Natural killer cell (primary cell): ENCODE measurements around the gene PDXK. TPM values are rescaled to one million over a fixed set of nuclear protein-coding genes. Genes with fewer than 3 reads are reported as not detected.
"Not testable (repeated sequence)": the region's sequence is repeated elsewhere in the genome, so short reads cannot be mapped to it uniquely, and the experiment has no call there.

Experiments used
- ATAC-seq, 3 donors: fragments of 150-1000 bp in 2 of 3; fragments of 200-7000 bp in 1 of 3; cut with Tn5 transposase; 1 replicate in 1 of 3; 2 replicates in 2 of 3; pipeline ENCODE4 v1.10.0; 2021; ENCODE audit warnings: mild to moderate bottlenecking in 2 of 3, moderate library complexity in 2 of 3
- DNase-seq, 2 donors: peaks; one replicate each; pipeline versions ENCODE4 v3.0.0 to v3.0.0-alpha.2; 2013 to 2021; ENCODE audit warnings: mixed read lengths in 1 of 2
- H3K27ac ChIP-seq: one replicate; pipeline ENCODE4 v1.5.1; 2013; ENCODE audit warnings: mild to moderate bottlenecking, low read length
- H3K27me3 ChIP-seq: one replicate; pipeline ENCODE4 v1.6.1; 2013; ENCODE audit warnings: low read length; ENCODE audit not compliant: control insufficient read depth, insufficient read depth
- H3K36me3 ChIP-seq: one replicate; pipeline ENCODE4 v1.6.1; 2013; ENCODE audit warnings: low read length; ENCODE audit not compliant: control insufficient read depth, insufficient read depth
- H3K4me1 ChIP-seq: one replicate; pipeline ENCODE4 v1.6.1; 2013; ENCODE audit warnings: low read length; ENCODE audit not compliant: control insufficient read depth, insufficient read depth
- H3K4me3 ChIP-seq: one replicate; pipeline ENCODE4 v1.5.1; 2013; ENCODE audit warnings: low read length
- H3K9me3 ChIP-seq: one replicate; pipeline ENCODE4 v1.6.1; 2013; ENCODE audit warnings: low read length; ENCODE audit not compliant: control insufficient read depth, insufficient read depth
- H3K27ac Mint-ChIP-seq, 2 donors: one replicate each; pipeline ENCODE4 v1.8.0; 2022; ENCODE audit warnings: mild to moderate bottlenecking in 2 of 2, mixed read lengths in 2 of 2, moderate library complexity in 1 of 2
- H3K27me3 Mint-ChIP-seq, 2 donors: one replicate each; pipeline ENCODE4 v1.8.0; 2022; ENCODE audit warnings: low read depth in 2 of 2, mixed read lengths in 2 of 2
- H3K36me3 Mint-ChIP-seq: one replicate; pipeline ENCODE4 v1.8.0; 2022; ENCODE audit warnings: mixed read lengths
- H3K4me1 Mint-ChIP-seq, 2 donors: one replicate each; pipeline ENCODE4 v1.8.0; 2022; ENCODE audit warnings: mixed read lengths in 2 of 2
- H3K4me3 Mint-ChIP-seq: one replicate; pipeline ENCODE4 v1.8.0; 2022; ENCODE audit warnings: mild to moderate bottlenecking, moderate library complexity, mixed read lengths
- H3K9me3 Mint-ChIP-seq, 2 donors: one replicate each; pipeline ENCODE4 v1.8.0; 2022; ENCODE audit warnings: mixed read lengths in 2 of 2
- WGBS: methylation state at CpG from one replicate; pipeline ENCODE4 v1.1.7; 2013; ENCODE audit warnings: missing lambda C conversion rate; ENCODE audit not compliant: insufficient coverage; 5-methylcytosine and 5-hydroxymethylcytosine counted together
- intact Hi-C: fragments of 100-400 bp; cut with micrococcal nuclease; formaldehyde crosslinking; loops from one replicate; pipeline ENCODE4 v1.14.2; 2022
- total RNA-seq, 4 donors: library from RNA; stranded (reverse); fragments of 120-200 nt in 1 of 4; gene quantifications; one replicate each; pipeline versions ENCODE4 v1.2.3 to v1.2.4, GENCODE V29; 2013 to 2022
- TF ChIP-seq, protein P1 (sequence below): fragments of 200-600 bp; IDR thresholded peaks from one replicate; pipeline ENCODE4 v1.8.0; 2022; ENCODE audit warnings: antibody characterized with exemption

Gene PDXK
- total RNA-seq, 3 donors from 2014 or later (not counting 1 experiment from before 2014, with no cell fraction given): 73.8 to 77.0 (median 74.6) TPM

DNA sequence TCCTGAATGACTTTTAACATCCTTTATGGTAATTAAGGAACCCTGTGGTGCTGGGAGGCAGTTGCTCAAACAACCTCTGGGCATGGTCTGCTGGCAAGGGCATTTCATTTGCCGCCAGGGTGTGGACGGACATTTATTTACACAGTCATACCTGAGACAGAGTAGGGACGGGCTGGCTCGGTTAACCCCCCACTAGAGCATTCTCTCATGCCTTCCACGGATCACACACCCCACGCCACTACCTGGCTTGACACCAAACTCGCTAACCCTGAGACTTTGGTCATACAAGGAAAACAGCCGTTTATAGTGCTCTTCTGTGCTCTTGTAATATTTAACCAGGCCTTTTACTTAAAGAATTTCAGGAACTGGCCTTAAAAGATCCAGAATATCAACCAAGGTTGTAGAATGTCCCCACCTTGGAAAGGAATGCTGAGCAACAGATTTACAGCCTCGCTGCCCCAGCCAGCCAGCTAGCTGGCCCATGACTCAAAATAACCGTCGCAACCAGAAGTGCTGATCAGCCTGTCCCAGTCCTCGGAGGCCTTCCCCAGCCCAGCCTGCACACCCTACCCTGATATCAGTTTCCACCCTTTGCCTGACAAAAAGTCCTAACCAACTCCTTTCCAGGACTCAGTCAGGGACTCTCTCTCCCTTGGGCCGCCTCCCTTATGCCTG lies 6.5 kb upstream of the PDXK start:
- H3K4me3 Mint-ChIP-seq: no peak overlapping the region
- Histone ChIP-seq H3K27ac (no peak overlapping the region), H3K27me3 (no peaks in the 10 kb centered on the region), H3K36me3 (no peaks in the 10 kb centered on the region), H3K9me3 (no peaks in the 10 kb centered on the region), H3K4me1 (no peaks in the 10 kb centered on the region), H3K4me3 (no peak overlapping the region)
- no peak for ATAC-seq
- 92% methylated on average over 13 of the region's 13 CpGs for WGBS
- H3K36me3 Mint-ChIP-seq: no peaks in the 10 kb centered on the region
- no peak overlapping the region for H3K27ac Mint-ChIP-seq
- no peak for DNase-seq
- intact Hi-C loops: no loop called here
- TF ChIP-seq, protein P1, sequence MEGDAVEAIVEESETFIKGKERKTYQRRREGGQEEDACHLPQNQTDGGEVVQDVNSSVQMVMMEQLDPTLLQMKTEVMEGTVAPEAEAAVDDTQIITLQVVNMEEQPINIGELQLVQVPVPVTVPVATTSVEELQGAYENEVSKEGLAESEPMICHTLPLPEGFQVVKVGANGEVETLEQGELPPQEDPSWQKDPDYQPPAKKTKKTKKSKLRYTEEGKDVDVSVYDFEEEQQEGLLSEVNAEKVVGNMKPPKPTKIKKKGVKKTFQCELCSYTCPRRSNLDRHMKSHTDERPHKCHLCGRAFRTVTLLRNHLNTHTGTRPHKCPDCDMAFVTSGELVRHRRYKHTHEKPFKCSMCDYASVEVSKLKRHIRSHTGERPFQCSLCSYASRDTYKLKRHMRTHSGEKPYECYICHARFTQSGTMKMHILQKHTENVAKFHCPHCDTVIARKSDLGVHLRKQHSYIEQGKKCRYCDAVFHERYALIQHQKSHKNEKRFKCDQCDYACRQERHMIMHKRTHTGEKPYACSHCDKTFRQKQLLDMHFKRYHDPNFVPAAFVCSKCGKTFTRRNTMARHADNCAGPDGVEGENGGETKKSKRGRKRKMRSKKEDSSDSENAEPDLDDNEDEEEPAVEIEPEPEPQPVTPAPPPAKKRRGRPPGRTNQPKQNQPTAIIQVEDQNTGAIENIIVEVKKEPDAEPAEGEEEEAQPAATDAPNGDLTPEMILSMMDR: no peak
- peaks cover 0 to 11% of the 10 kb centered on the region in 2 donors for H3K27me3 Mint-ChIP-seq
- no peaks in the 10 kb centered on the region for H3K9me3 Mint-ChIP-seq
- H3K4me1 Mint-ChIP-seq: peaks cover 0 to 4% of the 10 kb centered on the region in 2 donors

DNA sequence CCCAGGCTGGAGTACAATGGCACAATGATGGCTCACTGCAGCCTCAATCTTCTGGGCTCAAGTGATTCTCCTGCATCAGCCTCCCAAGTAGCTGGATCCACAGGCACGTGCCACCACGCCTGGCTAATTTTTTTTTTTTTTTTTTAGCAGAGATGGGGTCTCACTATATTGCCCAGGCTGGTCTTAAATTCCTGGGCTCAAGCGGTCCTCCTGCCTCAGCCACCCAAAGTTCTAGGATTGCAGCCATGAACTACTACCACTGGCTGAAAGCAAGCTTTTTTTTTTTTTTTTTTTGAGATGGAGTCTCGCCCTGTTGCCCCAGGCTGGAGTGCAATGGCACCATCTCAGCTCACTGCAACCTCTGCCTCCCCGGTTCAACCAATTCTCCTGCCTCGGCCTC lies 5.8 kb upstream of the PDXK start:
- H3K9me3 ChIP-seq, H3K36me3 ChIP-seq, H3K36me3 Mint-ChIP-seq, H3K27ac Mint-ChIP-seq, DNase-seq, ATAC-seq, H3K4me1 Mint-ChIP-seq, H3K4me3 ChIP-seq, H3K27ac ChIP-seq, H3K4me1 ChIP-seq, intact Hi-C loops, H3K4me3 Mint-ChIP-seq, H3K27me3 ChIP-seq, H3K9me3 Mint-ChIP-seq: not testable (repeated sequence)
- 95% methylated on average over 6 of the region's 6 CpGs for WGBS
- peaks cover 0 to 14% of the 10 kb centered on the region in 2 donors for H3K27me3 Mint-ChIP-seq

DNA sequence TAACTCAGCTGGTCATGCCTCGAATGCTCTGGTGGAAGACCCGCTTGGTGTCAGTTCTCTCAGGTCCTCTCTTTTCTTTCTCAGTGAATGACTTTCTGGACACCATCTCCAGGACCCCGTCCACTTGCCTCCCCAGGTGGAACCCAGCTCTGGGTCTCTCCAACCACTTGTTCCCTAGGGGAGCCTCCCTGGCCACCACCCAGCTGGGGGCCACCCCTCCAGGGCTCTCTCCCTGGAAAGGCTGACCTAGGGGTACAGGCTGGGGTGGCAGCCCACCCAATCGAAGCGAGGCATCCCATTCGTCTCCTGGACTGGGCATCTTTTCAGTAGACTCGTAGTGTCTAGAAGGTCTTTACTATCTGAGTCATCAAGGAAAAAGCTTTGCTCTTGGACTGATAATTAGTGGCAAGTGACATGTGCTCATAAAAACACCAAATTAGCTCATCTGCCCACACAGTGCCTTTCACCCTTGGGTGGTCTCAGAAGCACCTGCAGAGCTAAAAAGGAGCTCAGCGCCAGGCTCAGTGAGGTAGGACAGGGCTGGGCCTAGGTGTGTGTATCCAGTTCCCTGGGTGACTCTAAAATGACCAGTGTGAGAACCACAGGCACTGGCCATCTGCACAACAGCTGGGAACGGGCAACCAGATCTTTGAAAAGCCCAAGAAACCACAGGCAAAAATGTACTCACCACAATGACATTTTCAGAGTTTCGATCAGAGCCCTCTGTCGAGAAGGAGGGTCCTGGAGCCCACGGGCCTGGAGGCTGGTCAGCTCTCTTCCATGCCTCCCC lies 2.4 kb upstream of the PDXK start:
- no peak for ATAC-seq
- intact Hi-C loops: no loop called here

More for the DNA sequence above, 2.4 kb upstream of the PDXK start:
- Mint-ChIP-seq H3K4me1 (peaks cover 15 to 28% of the 10 kb centered on the region in 2 donors), H3K4me3 (no peak overlapping the region), H3K36me3 (no peaks in the 10 kb centered on the region), H3K27me3 (peaks cover 0 to 5% of the 10 kb centered on the region in 2 donors), H3K9me3 (no peaks in the 10 kb centered on the region), H3K27ac (no peak overlapping the region)
- no peak overlapping the region for H3K27ac ChIP-seq
- H3K36me3 ChIP-seq: no peaks in the 10 kb centered on the region
- WGBS: 53% methylated on average over 12 of the region's 12 CpGs
- H3K9me3 ChIP-seq: no peaks in the 10 kb centered on the region
- H3K4me3 ChIP-seq: no peak overlapping the region
- H3K27me3 ChIP-seq: no peaks in the 10 kb centered on the region
- H3K4me1 ChIP-seq: peaks cover 27% of the 10 kb centered on the region
- TF ChIP-seq, protein P1: no peak
- no peak for DNase-seq
